ENCODE measurements around the gene NLGN1.

The NLGN1 gene

DNA sequence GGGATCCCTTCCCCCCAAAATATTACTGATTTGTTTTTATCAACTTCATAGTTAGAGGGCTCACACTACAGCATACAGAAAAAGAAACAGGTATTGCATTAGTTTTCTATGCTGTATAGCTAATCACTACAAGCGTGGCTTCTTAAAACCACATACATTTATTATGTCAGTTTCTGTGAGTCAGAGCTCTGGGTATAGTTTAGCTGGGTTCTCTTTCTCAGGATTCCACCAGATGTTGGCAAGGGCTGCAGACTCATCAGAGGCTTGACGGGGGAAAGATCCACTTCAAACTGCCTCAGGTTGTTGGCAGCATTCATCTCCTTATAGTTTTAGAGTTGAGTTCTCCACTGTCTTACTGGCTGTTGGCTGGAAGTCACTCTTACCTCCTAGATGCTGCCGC is 328.0 kb downstream of the NLGN1 start:
- no peak for DNase-seq (ENCODE audit: low read depth)

DNA sequence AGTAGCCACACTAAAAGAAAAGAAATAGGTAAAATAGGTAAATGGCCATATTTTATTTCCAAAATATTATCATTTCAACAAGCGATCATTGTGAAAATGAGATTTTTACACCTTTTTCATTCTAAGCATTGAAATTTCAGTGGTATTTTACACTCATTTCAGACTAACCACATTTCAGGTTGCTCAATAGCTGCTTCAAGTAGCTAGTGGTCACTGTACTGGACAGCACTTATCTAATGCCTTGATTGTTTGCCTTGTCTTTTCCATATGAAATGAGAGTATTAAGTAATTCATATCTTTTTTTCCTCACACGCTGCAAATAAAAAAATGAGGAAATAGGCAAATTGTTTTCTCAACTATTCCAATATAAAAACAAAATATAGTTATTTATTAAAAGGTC is 332.8 kb downstream of the NLGN1 start:
- no peak for DNase-seq (ENCODE audit: low read depth)

DNA sequence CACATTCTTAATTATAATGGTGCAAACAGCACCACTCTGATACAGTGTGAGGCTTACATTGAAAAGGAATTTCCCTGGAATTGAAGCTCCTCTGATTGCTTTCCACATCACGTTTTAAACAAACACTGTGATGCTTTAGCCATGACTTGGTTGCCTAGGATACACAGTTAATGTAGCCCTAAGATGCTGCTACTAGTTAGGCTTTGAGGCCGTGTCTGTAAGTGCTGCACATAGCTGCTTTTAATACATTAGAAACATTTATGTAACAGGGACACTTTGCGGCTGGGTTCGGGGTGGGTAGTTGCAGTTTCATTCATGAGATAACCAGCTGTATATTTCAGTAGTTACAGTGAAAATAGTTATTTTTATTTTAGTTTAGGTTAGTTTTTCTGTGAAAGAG is 334.7 kb downstream of the NLGN1 start:
- no peak for DNase-seq (ENCODE audit: low read depth)

DNA sequence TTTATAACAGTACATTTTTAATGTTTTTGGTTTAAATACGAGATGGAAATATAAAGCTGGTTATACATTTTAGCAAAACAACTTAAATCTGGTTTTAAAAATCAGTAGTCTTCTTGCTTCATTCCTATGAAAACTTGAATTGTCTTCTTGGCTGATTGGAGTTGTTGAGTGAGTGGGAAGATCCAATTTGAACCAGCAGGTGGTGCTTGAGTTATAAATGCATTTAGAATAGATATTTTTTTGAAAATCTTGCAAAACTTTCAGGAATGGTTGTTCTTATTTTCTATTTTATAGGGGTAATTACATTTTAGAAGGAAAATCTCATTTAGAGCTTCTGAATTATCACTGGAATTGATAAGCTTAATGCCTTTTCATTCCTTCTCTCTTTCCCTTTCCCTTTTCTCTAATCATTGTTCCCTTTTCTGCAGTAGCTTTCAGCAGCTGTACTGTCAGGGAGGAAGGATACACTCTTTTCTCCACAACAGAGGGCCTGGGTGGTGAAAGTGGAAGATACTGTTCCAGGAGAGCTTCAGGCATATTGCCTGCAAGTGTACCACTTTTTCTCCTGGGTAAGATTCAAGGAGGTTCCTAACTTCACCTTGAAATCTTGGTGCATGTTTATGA is 335.6 kb downstream of the NLGN1 start:
- no peak for DNase-seq (ENCODE audit: low read depth)

DNA sequence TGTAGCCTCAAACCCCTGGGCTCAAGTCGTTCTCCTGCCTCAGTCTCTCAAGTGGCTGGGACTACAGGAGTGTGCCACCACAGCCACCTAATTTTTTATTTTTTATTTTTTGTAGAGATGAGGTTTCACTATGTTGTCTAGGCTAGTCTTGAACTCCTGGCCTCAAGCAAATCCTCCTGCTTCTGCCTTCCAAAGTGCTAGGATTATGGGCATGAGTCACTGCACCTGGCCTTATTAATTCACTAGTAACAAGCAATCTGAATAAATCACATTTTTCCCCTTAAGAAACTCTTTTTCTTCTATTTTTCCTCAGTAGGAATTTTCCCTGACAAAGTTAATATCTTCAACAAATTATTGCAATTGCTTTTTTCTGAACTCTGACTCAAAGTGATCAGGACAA is 336.9 kb downstream of the NLGN1 start:
- no peak for DNase-seq (ENCODE audit: low read depth)

DNA sequence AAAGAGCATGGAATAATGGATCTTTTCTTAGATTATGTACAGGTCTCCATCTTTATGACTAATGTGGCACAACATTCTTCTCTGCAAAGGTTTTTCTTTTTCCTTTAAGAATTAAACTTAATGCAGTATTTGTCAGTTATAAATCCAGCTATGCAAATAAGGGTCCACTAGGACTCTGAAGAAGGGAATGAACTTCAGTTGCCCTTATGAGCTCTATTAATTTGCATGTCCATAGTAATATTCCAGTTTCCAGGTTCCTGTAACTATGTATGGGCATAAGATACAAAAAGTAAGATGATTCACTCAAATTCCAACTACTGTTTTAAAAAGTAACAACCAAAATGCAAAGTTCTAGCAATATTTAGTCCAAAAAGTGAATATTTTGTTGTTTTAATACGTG is 337.4 kb downstream of the NLGN1 start:
- no peak for DNase-seq (ENCODE audit: low read depth)

DNA sequence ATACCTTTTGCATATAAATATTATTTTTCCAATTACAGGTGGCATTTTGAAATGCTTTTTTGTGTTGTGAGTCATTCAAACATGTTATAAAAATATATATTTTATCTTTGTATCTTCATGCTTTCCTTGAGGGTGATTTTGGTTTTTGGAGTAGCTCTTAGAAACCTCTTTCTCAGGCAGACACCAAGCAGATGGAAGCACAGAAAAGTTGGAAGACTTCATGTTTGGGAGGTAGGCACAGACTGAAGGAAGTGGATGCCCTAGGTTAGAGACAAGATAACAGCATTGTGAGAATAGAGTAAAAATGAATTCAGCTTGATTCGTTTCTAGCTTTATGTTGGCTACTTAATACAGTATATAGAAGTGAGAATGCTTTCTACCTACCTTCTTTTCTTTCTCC is 338.3 kb downstream of the NLGN1 start:
- DNase-seq (ENCODE audit: low read depth) = no peak

DNA sequence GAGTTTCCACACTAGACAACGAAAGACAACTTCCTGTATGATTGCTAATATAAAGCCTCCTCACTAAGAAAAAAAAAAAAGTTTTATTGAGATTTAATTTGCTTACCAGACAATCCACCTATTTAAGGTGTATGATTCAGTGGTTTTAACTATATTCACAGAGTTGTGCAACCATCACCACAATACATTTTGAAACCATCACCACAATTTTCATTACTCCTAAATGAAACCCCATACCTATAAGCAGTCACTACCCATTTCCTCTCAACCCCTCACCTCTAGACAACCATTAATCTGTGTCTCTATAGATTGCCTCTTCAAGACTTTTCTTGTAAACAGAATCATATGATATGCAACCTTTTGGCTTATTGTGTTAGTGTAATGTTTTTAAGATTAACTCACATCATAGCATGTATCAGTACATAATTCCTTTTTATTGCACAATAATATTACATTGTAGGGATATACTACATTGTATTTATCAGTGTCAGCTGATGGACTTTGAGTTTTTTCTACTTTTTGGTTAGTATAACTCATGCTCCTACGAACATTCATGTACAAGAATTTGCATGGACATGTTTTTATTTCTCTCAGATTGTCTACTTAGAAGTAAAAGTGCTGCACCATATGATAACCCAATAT is 339.7 kb downstream of the NLGN1 start:
- no peak for DNase-seq (ENCODE audit: low read depth)

DNA sequence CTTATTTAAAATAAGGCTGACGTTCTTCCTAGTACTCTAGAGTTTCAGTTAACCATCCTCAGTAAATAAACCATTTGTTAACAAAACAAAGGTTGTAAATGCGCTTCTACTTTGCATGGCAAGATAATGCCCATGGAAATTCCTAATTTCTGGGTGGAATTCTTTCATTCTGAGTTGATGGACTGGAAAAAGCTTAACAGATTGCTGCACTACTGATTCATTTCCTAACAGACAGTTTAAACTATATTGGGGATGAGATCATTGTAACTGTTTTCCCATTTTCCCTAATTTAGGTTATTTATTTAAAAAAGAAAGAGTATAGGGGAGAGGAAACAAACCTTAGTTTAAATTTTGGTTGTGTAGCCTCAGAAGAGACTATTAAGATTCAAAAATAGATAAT is 342.2 kb downstream of the NLGN1 start:
- no peak for DNase-seq (ENCODE audit: low read depth)

DNA sequence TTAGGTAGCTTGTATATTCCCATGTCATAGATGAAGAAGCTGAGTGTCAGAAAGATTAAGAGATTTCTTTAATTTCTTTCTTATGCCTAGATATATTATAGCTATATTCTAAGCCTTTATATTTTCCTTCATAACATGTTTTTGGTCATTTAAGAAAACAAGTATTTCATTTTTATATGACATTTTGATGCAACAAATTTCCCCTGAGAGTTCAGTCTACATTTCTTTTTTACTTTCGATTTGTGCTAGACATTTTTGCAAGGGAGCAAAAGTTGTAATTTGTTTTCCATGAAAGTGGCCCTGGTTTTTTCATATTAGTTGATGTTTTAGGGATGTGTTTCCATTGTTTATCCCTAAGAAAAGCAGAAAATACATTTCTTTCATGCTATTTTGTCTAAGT is 344.9 kb downstream of the NLGN1 start:
- no peak for DNase-seq (ENCODE audit: low read depth)

DNA sequence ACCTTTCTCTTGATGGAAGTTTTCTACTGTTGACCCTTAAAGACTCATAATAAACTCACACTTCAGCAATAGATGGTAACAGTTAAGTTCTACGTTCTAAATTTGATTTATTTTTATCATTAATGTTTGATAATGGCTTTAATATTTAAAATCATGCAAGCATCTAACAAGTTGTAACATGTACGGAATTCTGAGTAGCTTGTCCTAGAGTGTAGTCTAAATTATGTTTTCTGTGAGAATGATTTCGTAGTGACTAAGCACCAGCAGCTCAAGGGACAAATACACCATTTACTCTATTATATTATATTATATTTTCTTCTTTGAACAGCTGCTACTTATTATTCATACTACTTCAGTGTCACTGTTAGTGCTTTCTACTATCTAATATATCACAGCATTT is 345.6 kb downstream of the NLGN1 start:
- DNase-seq (ENCODE audit: low read depth) = no peak

DNA sequence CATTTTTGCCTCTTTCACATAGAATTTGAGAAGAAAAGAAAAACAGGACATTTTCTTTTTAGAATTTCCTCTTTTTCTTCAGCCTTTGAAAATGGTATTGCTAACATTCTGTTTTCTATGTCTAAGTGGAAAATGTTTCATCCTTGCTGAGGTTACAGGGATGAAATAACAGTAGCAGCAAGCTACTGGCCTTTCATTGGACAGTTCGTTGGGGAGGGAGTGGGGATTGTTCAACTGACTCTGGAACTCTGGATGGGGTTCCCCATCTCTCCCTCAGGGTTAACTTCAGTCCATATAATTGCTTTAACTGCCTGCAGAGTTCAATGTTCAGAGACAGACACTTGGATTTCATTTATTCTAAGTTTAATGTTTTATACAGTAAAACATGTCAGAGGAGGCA is 346.0 kb downstream of the NLGN1 start:
- no peak for DNase-seq (ENCODE audit: low read depth)

DNA sequence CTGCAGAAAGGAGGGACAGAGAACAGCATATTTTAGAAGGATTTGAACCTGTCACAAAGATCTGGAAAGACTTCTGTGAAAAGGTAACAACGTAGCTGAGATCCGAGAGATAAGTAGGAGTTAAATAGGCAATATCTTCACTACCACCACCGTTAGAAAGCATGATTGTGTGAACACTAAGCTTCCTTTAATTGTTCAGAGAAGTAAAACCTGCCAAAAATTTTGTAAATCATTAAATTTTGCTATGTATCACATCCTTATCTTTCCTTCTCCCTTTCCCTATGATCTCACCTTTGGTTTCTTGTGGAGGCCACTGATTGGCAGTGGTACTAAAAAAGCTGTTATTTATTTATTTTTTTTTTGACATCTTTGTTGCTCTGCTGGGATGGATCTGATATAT is 346.9 kb downstream of the NLGN1 start:
- no peak for DNase-seq (ENCODE audit: low read depth)

DNA sequence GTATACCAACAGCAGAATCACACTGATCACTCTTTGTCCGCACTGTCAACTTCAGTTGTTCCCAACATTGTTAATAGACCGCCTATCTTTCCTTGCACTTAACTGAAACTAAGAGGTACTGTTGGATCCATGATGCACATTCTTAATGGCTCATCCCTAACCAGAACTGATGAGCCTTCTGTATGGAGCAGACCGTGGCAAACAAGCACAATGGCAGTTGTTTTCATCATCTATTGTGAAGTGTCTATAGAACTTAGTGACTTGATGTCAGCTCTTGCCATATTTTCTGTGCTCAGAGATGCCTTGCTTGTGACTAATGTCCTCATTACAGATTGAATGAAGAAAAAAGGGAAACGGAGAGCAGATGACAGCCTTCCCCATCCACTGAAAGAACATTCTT is 347.4 kb downstream of the NLGN1 start:
- no peak for DNase-seq (ENCODE audit: low read depth)

DNA sequence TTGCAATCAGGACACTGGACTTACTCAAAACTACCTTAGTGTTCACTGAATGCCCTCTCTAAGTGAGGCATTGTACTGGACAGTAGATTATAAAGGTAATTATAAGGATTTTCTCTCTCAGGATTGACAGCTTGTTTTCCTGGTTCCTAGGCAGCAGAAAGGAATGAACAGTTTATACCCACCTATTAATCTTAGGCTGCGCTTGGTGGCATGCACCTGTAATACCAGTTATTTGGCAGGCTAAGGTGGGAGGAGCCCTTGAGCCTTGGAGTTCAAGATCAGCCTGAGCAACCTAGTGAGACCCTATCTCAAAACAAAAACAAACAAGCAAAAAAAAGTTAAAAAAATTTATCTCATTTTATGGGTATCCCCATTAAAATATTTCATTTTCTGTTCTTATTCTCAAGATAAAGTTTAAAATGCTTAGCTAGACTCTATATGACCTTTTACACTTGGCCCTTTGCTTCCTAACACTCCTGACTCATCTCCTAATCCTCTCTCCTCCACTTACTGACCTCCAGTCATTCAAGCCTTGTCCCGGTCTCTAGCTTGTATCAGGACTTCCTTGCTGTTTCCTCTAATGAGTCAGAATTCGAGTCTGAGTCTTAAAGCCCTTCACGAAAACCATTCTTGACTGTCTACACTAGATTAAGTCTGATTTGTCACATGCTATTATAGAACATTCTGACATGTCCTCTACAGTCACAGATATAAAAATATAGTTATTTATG is 348.6 kb downstream of the NLGN1 start:
- DNase-seq (ENCODE audit: low read depth) = no peak

DNA sequence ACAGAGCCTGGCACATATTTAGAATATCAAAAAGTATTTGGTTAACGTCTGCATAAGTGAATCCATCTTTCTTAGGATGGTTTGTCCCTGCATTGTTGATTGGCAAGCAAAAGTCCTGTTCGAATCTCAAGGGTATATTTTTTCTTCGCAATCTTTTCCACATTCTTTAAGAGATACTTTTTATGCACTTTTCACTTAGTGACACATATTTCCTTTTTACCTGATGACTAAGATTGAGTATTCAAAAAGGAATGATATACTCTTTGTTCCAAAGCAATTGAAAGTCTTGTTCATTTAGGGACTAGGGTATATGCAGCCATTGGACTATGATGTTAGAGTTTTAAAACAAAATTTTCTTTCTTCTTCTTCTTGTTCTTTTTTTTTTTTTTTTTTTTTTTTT is 349.9 kb downstream of the NLGN1 start:
- no peak for DNase-seq (ENCODE audit: low read depth)

DNA sequence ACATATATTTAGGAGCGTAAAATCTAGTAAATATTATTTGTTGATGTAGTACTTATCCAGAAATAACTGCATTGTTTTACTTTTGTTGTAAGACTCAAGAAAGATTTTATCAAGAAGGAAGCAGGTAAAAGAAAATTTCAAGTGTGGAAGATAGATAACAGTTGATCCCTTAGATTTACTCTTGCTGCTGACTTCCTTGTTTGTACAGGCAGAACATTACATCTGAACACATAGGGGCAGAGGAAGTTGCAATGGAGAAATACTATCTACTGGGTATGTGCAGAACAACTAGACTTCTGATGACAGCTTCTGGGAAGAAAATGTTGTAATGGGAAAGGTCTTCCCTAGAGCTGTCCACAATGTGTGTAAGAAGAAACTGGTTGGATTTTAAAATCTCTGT is 350.6 kb downstream of the NLGN1 start:
- no peak for DNase-seq (ENCODE audit: low read depth)

DNA sequence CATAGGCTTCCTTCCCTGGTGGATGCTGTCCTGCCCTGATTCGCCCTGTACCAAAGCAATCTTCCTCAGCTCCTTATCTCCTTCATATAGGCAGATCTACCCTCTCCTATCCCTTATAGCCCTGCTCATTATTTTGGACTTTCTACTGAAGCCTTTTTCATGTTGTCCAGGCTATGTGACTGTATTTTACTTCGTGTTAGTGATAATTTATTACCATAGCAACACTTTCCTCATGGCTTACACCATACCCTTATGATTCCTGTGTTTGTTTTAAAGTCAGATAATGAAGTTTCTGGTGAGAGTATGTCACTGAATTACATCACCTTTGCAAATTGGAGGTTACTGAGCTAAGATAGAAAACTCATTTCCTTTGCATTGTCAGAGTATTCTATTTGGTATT is 352.6 kb downstream of the NLGN1 start:
- DNase-seq (ENCODE audit: low read depth) = no peak

DNA sequence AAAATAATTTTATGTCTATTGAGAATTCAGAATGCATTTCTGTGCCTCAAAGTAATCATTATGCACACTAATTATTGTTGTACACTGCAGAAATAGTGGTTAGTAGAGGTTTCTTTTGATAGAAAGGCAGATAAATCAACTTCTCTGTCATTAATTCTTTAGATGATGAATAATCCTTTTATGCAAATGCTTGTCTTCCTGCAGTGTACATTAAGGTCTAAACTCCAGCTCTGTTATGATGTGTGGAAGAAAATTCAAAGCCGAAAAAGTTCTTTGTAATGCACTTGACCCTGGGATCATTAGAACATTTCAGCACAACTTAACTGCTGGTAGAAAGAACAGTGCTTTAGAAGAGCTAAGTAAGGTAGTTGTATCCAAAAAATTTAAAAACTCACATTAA is 353.0 kb downstream of the NLGN1 start:
- no peak for DNase-seq (ENCODE audit: low read depth)

DNA sequence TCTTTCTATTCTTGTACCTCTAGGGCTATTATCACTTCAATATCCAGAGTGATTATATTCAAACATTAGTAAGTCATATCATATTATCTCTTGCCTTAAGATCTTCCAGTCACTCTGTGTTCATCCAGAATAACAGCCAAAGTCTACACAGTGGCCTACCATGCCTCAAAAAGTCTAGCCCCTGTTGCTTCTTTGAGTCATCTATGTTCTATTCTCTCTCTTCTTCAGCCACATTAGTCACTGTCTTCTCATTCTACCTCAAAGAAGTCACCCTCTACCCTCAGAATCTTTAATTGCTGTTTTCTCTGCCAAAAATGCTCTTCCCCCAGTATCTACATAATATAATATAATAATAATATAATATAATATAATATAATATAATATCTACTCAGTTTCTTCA is 356.0 kb downstream of the NLGN1 start:
- DNase-seq (ENCODE audit: low read depth) = no peak

DNA sequence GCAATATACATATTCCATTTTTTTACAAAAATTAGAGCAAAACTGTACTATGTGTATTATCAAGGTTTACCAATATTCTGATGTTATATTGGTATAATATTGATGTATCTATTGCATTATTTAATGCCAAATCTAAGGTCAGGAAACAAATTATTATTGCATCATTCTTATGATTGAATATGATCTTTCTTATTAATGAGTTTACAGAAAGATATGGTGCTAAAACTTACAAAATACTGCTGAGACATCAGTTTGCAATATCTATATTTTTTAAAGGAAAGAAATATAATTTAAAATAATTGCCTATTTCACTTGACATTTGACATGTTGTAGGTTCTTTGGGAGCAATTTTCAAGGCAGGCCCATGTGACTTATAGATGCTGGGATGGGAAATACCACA is 357.6 kb downstream of the NLGN1 start:
- no peak for DNase-seq (ENCODE audit: low read depth)

DNA sequence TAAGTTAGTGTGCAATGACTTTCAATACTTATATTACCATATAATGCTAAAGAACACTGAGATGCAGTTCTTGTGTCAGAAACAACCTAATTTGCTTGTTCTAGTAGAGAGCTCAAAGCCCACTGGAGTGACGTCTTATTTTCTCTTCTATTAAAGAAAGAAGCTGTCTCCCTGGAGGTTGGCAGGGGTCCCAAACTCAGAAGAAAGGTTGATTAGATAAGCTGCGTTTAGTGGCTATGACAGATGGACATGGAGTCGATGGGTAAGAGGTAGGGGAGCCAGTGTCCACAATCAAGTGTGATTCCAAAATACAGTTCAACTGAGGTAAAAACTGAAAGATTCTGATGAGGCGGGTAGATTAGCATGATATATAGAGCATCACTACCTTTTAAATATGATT is 363.6 kb downstream of the NLGN1 start:
- no peak for DNase-seq (ENCODE audit: low read depth)

DNA sequence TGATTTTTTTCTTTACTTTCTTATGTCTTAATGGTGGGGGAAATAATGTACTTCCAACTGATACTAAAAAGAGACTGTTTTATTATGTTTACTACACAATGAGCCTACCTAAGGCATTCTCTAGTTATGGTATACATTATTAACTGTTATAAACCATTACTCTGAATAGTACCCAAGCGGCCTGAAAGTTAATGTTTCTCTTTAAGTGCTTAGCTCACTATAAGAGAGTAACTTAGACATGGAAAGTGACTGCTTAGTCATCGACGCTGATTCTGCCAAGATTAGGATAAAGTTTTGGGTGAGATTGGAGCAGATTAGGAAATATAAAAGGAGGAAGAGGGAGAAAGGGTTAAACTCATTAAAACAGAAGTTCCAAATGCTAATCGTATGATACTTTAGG is 365.0 kb downstream of the NLGN1 start:
- no peak for DNase-seq (ENCODE audit: low read depth)

DNA sequence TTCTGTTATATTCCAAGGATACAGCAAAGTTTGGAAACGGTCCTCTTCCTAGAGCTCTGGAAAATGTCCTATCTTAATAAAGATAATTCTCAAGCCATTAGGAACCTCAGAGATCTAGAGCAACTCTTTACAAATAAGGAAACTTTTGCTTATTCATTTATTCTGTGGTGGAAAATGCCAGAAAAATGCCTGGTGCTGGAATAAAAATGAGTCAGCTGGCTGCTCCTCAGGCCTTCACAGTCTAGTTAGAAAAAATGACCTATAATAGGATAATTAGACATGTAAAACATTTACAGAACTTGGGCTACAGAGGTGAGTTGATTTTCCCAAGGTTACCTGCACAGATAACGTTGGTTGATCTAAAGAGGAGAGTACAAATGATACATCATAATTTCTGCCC is 372.5 kb downstream of the NLGN1 start:
- no peak for DNase-seq (ENCODE audit: low read depth)
